Suprapubic skin (tissue), 4 donors: ENCODE measurements around the gene NSMF.
"Not testable (repeated sequence)": the region's sequence is repeated elsewhere in the genome, so short reads cannot be mapped to it uniquely, and the experiment has no call there.

Experiments
- CTCF ChIP-seq, 2 donors: fragments of 200-600 bp in 1 of 2; fragments of 450-650 bp in 1 of 2; sonication (generic) in 1 of 2; IDR thresholded peaks; one replicate each; pipeline ENCODE4 v1.5.1; 2016 to 2019; ENCODE audit warnings: antibody characterized with exemption in 2 of 2, mild to moderate bottlenecking in 1 of 2, moderate library complexity in 1 of 2
- POLR2A ChIP-seq, 2 donors: fragments of 450-650 bp; IDR thresholded peaks; one replicate each; pipeline ENCODE4 v1.6.1; 2017; ENCODE audit warnings: antibody characterized with exemption in 2 of 2, mild to moderate bottlenecking in 2 of 2, moderate library complexity in 2 of 2
- POLR2AphosphoS5 ChIP-seq, 3 donors: sonication (generic); formaldehyde crosslinking; IDR thresholded peaks; one replicate each; pipeline ENCODE4 v1.6.1; 2017; ENCODE audit warnings: antibody characterized with exemption in 3 of 3

GRCh38 chr9:137451264-137452005 lies 7.7 kb downstream of the NSMF start:
- TF ChIP-seq CTCF, POLR2AphosphoS5, POLR2A (IDR thresholded peaks at IDR 0.05): not testable (repeated sequence)
